Thoracic aorta (tissue), 2 donors: ENCODE results near the gene SCAP. TPM values are rescaled to one million over a fixed set of nuclear protein-coding genes. Genes with fewer than 3 reads are reported as not detected.
"Not testable (repeated sequence)": the region's sequence is repeated elsewhere in the genome, so short reads cannot be mapped to it uniquely, and the experiment has no call there.

Experiments used
- ATAC-seq: fragments of 150-250 bp; one replicate; pipeline ENCODE4 v1.8.0; 2017; ENCODE audit warnings: low read depth; ENCODE audit not compliant: insufficient number of reproducible peaks, low FRiP score
- DNase-seq: peaks from one replicate; pipeline ENCODE4 v3.0.0-alpha.2; 2020; ENCODE audit warnings: low spot score
- H3K27ac ChIP-seq, 2 donors: fragments of 200-600 bp; sonication (generic); 1 replicate in 1 of 2; 2 replicates in 1 of 2; pipeline ENCODE4 v1.5.1; 2016; ENCODE audit warnings: mild to moderate bottlenecking in 2 of 2, moderate library complexity in 2 of 2
- H3K27me3 ChIP-seq: fragments of 200-600 bp; sonication (generic); replicated peaks from 2 replicates; pipeline ENCODE4 v1.6.0; 2016; ENCODE audit warnings: mild to moderate bottlenecking; ENCODE audit not compliant: insufficient read depth
- H3K36me3 ChIP-seq: fragments of 200-600 bp; sonication (generic); one replicate; pipeline ENCODE4 v1.5.1; 2016
- H3K4me1 ChIP-seq, 2 donors: fragments of 200-600 bp; sonication (generic); 1 replicate in 1 of 2; 2 replicates in 1 of 2; pipeline versions ENCODE4 v1.5.1 to v1.6.0; 2016; ENCODE audit warnings: low read depth in 2 of 2, mild to moderate bottlenecking in 1 of 2; ENCODE audit not compliant: control insufficient read depth in 1 of 2
- H3K4me3 ChIP-seq: fragments of 200-600 bp; sonication (generic); 2 replicates; pipeline ENCODE4 v1.5.1; 2016; ENCODE audit warnings: mild to moderate bottlenecking
- H3K9me3 ChIP-seq: fragments of 200-600 bp; sonication (generic); 2 replicates; pipeline ENCODE4 v1.5.1; 2016
- total RNA-seq, 2 donors: library from RNA; depleted of rRNA; stranded (reverse); fragments of >200 nt; gene quantifications; one replicate each; pipeline versions ENCODE4 v1.1.0 to v1.2.3, GENCODE V29; 2016
- TF ChIP-seq, protein P1 (sequence below): fragments of 200-600 bp; sonication (generic); IDR thresholded peaks from one replicate; pipeline ENCODE4 v1.5.1; 2019; ENCODE audit warnings: antibody characterized with exemption

Gene SCAP
- total RNA-seq, 2 donors from 2014 or later, result 80.0 to 106 TPM

DNA sequence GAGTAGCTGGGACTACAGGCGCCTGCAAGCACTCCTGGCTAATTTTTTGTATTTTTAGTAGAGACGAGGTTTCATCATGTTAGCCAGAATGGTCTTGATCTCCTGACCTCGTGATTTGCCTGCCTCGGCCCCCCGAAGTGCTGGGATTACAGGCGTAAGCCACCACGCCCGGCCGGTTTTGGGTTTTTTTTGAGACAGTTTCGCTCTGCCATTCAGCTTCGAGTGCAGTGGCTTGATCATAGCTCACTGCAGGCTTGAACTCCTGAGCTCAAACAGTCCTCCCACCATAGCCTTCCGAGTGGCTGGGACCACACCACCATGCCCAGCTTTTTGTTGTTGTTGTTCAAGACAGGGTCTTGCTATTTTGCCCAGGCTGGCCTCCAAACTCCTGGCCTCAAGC, 16.0 kb upstream of the SCAP start:
- no peaks in the 10 kb centered on the region for H3K4me1 ChIP-seq
- DNase-seq, result no peak
- no peaks in the 10 kb centered on the region for H3K27me3 ChIP-seq
- H3K4me3 ChIP-seq, result no peak overlapping the region
- H3K27ac ChIP-seq, result no peak overlapping the region
- no peaks in the 10 kb centered on the region for H3K9me3 ChIP-seq
- ATAC-seq, result no peak
- TF ChIP-seq, protein P1, sequence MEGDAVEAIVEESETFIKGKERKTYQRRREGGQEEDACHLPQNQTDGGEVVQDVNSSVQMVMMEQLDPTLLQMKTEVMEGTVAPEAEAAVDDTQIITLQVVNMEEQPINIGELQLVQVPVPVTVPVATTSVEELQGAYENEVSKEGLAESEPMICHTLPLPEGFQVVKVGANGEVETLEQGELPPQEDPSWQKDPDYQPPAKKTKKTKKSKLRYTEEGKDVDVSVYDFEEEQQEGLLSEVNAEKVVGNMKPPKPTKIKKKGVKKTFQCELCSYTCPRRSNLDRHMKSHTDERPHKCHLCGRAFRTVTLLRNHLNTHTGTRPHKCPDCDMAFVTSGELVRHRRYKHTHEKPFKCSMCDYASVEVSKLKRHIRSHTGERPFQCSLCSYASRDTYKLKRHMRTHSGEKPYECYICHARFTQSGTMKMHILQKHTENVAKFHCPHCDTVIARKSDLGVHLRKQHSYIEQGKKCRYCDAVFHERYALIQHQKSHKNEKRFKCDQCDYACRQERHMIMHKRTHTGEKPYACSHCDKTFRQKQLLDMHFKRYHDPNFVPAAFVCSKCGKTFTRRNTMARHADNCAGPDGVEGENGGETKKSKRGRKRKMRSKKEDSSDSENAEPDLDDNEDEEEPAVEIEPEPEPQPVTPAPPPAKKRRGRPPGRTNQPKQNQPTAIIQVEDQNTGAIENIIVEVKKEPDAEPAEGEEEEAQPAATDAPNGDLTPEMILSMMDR, result no peak
- peaks cover 12% of the 10 kb centered on the region for H3K36me3 ChIP-seq

DNA sequence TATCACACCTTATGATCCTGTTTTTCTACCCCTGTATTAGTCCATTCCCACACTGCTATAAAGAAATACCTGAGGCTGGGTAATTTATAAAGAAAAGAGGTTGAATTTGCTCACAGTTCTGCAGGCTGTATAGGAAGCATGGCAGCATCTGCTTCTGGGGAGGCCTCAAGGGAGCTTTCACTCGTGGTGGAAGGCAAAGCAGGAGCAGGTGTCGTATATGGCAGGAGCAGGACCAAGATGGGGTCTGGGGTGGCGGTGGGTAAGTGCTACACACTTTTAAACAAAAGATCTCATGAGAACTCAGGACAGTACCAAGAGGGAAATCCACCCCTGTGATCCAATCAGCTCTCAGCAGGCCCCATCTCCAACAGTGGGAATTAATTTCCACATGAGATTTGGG, 15.4 kb upstream of the SCAP start:
- H3K9me3 ChIP-seq, result no peaks in the 10 kb centered on the region
- peaks cover 8% of the 10 kb centered on the region for H3K36me3 ChIP-seq
- DNase-seq (no peak), ATAC-seq (no peak)
- no peaks in the 10 kb centered on the region for H3K27me3 ChIP-seq
- no peak overlapping the region for H3K4me3 ChIP-seq
- no peaks in the 10 kb centered on the region for H3K4me1 ChIP-seq
- no peak overlapping the region for H3K27ac ChIP-seq
- TF ChIP-seq, protein P1, result no peak

DNA sequence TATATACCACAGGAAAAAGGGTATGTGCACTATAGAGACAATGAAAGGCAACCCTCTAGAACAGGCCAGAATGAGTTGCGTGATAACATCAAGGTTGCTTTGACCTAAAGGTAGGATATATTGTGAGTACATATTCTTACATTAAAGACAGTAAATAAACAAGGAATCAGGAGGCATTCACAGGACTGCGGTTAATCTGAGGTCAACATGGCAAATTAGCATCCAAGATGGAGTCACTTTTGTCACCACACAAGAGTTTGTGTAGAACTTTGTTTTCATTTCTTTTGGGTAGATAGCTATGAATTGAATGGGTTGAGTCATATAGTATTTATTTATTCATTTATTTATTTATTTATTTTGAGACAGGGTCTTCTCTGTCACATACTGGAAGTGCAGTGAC, 11.5 kb upstream of the SCAP start:
- Histone ChIP-seq H3K27ac (no peak overlapping the region), H3K36me3 (no peaks in the 10 kb centered on the region), H3K4me1 (no peaks in the 10 kb centered on the region), H3K27me3 (no peaks in the 10 kb centered on the region), H3K9me3 (no peaks in the 10 kb centered on the region), H3K4me3 (no peak overlapping the region)
- TF ChIP-seq, protein P1, result no peak
- DNase-seq (no peak), ATAC-seq (no peak)

DNA sequence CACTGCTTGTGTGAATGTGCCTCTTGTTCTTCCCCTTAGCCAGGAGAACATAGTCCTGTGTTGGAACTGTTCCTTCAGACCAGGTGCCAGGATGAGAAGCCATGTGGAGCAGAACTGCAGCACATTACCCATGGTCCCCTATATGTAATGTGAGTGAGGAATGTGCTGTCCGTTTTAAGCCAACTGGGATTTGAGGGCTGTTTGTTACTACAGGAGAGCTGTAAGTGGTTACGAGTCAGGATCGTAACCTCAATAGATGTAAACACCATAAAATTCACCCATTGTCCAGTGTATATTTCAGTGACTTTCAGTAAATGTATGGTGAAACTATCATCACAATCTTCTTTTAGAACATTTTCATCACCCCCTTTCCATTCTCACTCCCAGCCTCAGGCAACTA, 10.1 kb upstream of the SCAP start:
- Histone ChIP-seq H3K27ac (no peak overlapping the region), H3K27me3 (no peaks in the 10 kb centered on the region), H3K36me3 (no peaks in the 10 kb centered on the region), H3K4me3 (no peak overlapping the region), H3K9me3 (no peaks in the 10 kb centered on the region), H3K4me1 (no peaks in the 10 kb centered on the region)
- no peak for ATAC-seq
- TF ChIP-seq, protein P1, result no peak
- DNase-seq, result no peak

DNA sequence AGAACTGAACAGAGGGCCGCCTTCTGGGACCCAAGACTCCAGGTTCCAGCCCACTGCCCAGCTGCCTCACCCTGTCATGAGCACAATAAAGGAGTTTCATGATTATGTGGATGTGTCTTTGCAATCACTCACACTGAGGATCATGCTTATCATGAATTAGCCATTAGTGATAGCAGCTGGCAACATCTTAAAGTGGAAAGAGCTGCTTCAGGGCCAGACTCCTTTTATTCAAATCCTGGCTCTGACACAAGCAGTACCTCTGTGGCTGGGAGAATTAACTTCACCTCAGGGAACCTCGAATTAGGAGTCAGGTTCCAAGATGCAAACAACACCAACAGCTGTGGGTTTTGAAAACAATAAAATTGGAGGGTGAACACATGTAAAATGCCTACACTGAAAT, 6.6 kb upstream of the SCAP start:
- no peak overlapping the region for H3K27ac ChIP-seq
- no peaks in the 10 kb centered on the region for H3K9me3 ChIP-seq
- no peak for ATAC-seq
- H3K4me1 ChIP-seq, result no peaks in the 10 kb centered on the region
- H3K4me3 ChIP-seq, result no peak overlapping the region
- no peak for DNase-seq
- TF ChIP-seq, protein P1, result no peak
- H3K27me3 ChIP-seq, result no peaks in the 10 kb centered on the region
- no peaks in the 10 kb centered on the region for H3K36me3 ChIP-seq

DNA sequence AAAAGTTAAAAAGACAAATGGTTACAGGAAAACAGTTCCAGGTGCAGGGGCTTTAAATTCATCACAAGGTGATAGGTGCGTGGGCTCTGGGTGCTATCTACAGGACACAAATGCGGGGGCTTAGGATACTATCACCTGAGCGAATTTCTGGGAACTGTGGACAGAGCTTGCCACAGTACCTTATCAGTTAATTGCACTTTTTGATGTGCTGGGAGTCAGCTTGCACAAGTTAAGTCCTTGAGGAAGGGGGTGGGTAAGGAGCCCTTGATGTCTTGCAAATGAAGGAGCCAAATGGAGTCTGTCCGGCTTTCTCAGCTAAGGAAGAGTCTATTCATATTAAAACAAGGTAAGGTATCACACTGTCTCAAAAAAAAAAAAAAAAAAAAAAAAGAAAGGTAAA, 6.0 kb upstream of the SCAP start:
- not testable (repeated sequence) for H3K4me1 ChIP-seq, ATAC-seq, DNase-seq, H3K9me3 ChIP-seq, H3K27me3 ChIP-seq, H3K36me3 ChIP-seq, H3K27ac ChIP-seq, H3K4me3 ChIP-seq

DNA sequence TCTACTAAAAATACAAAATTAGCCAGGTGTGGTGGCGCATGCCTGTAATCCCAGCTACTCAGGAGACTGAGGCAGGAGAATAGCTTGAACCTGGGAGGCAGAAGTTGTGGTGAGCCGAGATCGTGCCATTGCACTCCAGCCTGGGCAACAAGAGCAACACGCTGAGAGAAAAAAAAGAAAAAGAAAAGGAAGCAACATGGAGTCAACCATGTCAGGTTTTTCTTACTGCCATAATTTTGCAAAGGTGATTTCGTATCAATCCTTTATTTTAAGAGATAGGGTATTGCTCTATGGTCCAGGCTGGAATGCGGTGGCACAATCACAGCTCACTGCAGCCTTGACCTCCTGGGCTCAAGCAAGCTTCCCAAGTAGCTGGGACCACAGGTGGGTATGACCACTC, 4.5 kb upstream of the SCAP start:
- not testable (repeated sequence) for H3K4me3 ChIP-seq, ATAC-seq, H3K27me3 ChIP-seq, H3K27ac ChIP-seq, H3K9me3 ChIP-seq, H3K36me3 ChIP-seq, DNase-seq
- H3K4me1 ChIP-seq, result peaks cover 3 to 14% of the 10 kb centered on the region in 2 donors
